A549 (cell line): ENCODE data around the gene FAM107B. TPM values are rescaled to one million over a fixed set of nuclear protein-coding genes. Genes with fewer than 3 reads are reported as not detected.

ENCODE experiments used
- ATAC-seq, 2 experiments: fragments of 200-7000 bp in 1 of 2; fragments of >200 bp in 1 of 2; cut with Nextera tagmentation in 1 of 2; cut with Tn5 transposase in 1 of 2; 3 replicates each; pipeline versions ENCODE4 v1.8.0 to v1.9.1; 2018 to 2020; ENCODE audit warnings: mild to moderate bottlenecking in 1 of 2, moderate library complexity in 1 of 2
- CTCF ChIA-PET: fragments of 300-600 bp; sonication (Branson Sonifier 250); formaldehyde crosslinking; extraction: SDS; loops from one replicate; lab custom pipeline; 2021; ENCODE audit warnings: antibody characterized with exemption, inconsistent platforms; lab: Yijun Ruan, JAX
- POLR2A ChIA-PET: fragments of 350-600 bp; formaldehyde crosslinking; extraction: SDS; loops from one replicate; lab custom pipeline; 2021; ENCODE audit warnings: antibody characterized with exemption, inconsistent platforms; lab: Yijun Ruan, JAX
- DNase-seq, 2 experiments: peaks; one replicate each; pipeline versions ENCODE4 v3.0.0 to v3.0.0-alpha.2; 2011 to 2016; ENCODE audit warnings: low read depth in 1 of 2, low spot score in 1 of 2
- FAIRE-seq: peaks from 2 replicates; lab custom pipeline; 2011; peaks lifted over from hg19 to GRCh38; lab: Jason Lieb, UNC
- H3K27ac ChIP-seq, 2 experiments: fragments of >200 bp; sonication (Bioruptor Twin); formaldehyde crosslinking; 3 replicates each; pipeline ENCODE4 v1.5.1; 2016 to 2017
- H3K4me1 ChIP-seq: fragments of >200 bp; sonication (Bioruptor Twin); formaldehyde crosslinking; 3 replicates; pipeline ENCODE4 v1.6.1; 2016
- H3K4me2 ChIP-seq: fragments of >200 bp; sonication (Bioruptor Twin); formaldehyde crosslinking; 3 replicates; pipeline ENCODE4 v1.6.1; 2016
- H3K4me3 ChIP-seq: fragments of >200 bp; sonication (Bioruptor Twin); formaldehyde crosslinking; 3 replicates; pipeline ENCODE4 v1.5.1; 2016
- H3K9me3 ChIP-seq: fragments of >200 bp; sonication (Bioruptor Twin); formaldehyde crosslinking; 3 replicates; pipeline ENCODE4 v1.6.1; 2016
- CBX2 ChIP-seq: fragments of 200-600 bp; sonication (generic); IDR thresholded peaks from 2 replicates; pipeline ENCODE4 v1.6.1; 2016; ENCODE audit warnings: low read depth, mild to moderate bottlenecking, borderline replicate concordance
- CHD2 ChIP-seq: fragments of 150-350 bp; IDR thresholded peaks from 2 replicates; pipeline ENCODE4 v1.6.1; 2014; ENCODE audit warnings: low read length; ENCODE audit not compliant: partially characterized antibody
- CHD4 ChIP-seq: fragments of 200-600 bp; sonication (generic); IDR thresholded peaks from 2 replicates; pipeline ENCODE4 v1.6.1; 2016; ENCODE audit warnings: antibody characterized with exemption, mild to moderate bottlenecking, borderline replicate concordance
- CTCF ChIP-seq: fragments of >200 bp; sonication (Bioruptor Twin); formaldehyde crosslinking; IDR thresholded peaks from 3 replicates; pipeline ENCODE4 v1.5.1; 2016
- E2F6 ChIP-seq: IDR thresholded peaks from 2 replicates; pipeline ENCODE4 v1.6.1; 2012; ENCODE audit warnings: low read depth, borderline replicate concordance
- ESRRA ChIP-seq: fragments of 150-350 bp; IDR thresholded peaks from 2 replicates; pipeline ENCODE4 v1.6.1; 2014; ENCODE audit warnings: mild to moderate bottlenecking, low read length, borderline replicate concordance
- FOXS1 ChIP-seq: fragments of 250-450 bp; sonication (Bioruptor Pico); IDR thresholded peaks from 2 replicates; pipeline ENCODE4 v1.5.0; 2020; ENCODE audit warnings: mild to moderate bottlenecking, moderate library complexity
- HDAC2 ChIP-seq: fragments of 200-600 bp; sonication (generic); IDR thresholded peaks from 2 replicates; pipeline ENCODE4 v1.6.1; 2016
- HEYL ChIP-seq: fragments of 250-450 bp; sonication (Bioruptor Pico); IDR thresholded peaks from 2 replicates; pipeline ENCODE4 v1.8.0; 2021; ENCODE audit warnings: mild to moderate bottlenecking, moderate library complexity
- HMGXB4 ChIP-seq: fragments of 250-450 bp; sonication (Bioruptor Pico); IDR thresholded peaks from 2 replicates; pipeline ENCODE4 v1.5.0; 2021; ENCODE audit warnings: mild to moderate bottlenecking, moderate library complexity, borderline replicate concordance
- HOXA7 ChIP-seq: fragments of 250-450 bp; sonication (Bioruptor Pico); IDR thresholded peaks from 2 replicates; pipeline ENCODE4 v1.5.0; 2020; ENCODE audit warnings: mild to moderate bottlenecking, moderate library complexity
- JUN ChIP-seq, 2 experiments: fragments of >200 bp; sonication (Bioruptor Twin); formaldehyde crosslinking; IDR thresholded peaks; 2 replicates in 1 of 2; 3 replicates in 1 of 2; pipeline ENCODE4 v1.6.1; 2016 to 2017
- JUNB ChIP-seq: fragments of >200 bp; sonication (Bioruptor Twin); formaldehyde crosslinking; IDR thresholded peaks from 2 replicates; pipeline ENCODE4 v1.6.1; 2016
- MAFK ChIP-seq: fragments of 450-650 bp; IDR thresholded peaks from 2 replicates; pipeline ENCODE4 v1.6.1; 2014; ENCODE audit not compliant: partially characterized antibody
- MAX ChIP-seq: IDR thresholded peaks from 2 replicates; pipeline ENCODE4 v1.6.1; 2012
- NFE2L2 ChIP-seq: fragments of 150-350 bp; conservative IDR thresholded peaks from 2 replicates; pipeline ENCODE4 v1.6.1; 2014; ENCODE audit warnings: low read length
- PHF8 ChIP-seq: fragments of 200-600 bp; sonication (generic); IDR thresholded peaks from 2 replicates; pipeline ENCODE4 v1.6.1; 2016; ENCODE audit warnings: low read depth, mild to moderate bottlenecking, antibody characterized with exemption, moderate library complexity, borderline replicate concordance
- RARB ChIP-seq: fragments of 250-450 bp; sonication (Bioruptor Pico); IDR thresholded peaks from 2 replicates; pipeline ENCODE4 v1.8.0; 2021; ENCODE audit warnings: mild to moderate bottlenecking, moderate library complexity
- RCOR1 ChIP-seq: fragments of 150-350 bp; IDR thresholded peaks from 2 replicates; pipeline ENCODE4 v1.6.1; 2014; ENCODE audit warnings: antibody characterized with exemption, low read length, low read depth
- RNF2 ChIP-seq: fragments of 200-600 bp; sonication (generic); IDR thresholded peaks from 2 replicates; pipeline ENCODE4 v1.6.1; 2016; ENCODE audit warnings: low read depth, mild to moderate bottlenecking, antibody characterized with exemption, moderate library complexity, borderline replicate concordance
- SMC3 ChIP-seq: fragments of >200 bp; sonication (Bioruptor Twin); formaldehyde crosslinking; IDR thresholded peaks from 3 replicates; pipeline ENCODE4 v1.6.1; 2018; ENCODE audit warnings: inconsistent platforms
- SREBF2 ChIP-seq: fragments of 450-650 bp; IDR thresholded peaks from 2 replicates; pipeline ENCODE4 v1.6.1; 2014; ENCODE audit warnings: mild to moderate bottlenecking, moderate library complexity
- TFCP2L1 ChIP-seq: fragments of 250-450 bp; sonication (Bioruptor Pico); IDR thresholded peaks from 2 replicates; pipeline ENCODE4 v1.5.0; 2021; ENCODE audit warnings: mild to moderate bottlenecking
- TP53 ChIP-seq: fragments of 250-450 bp; sonication (Bioruptor Pico); IDR thresholded peaks from 2 replicates; pipeline ENCODE4 v1.5.0; 2021; ENCODE audit warnings: mild to moderate bottlenecking, moderate library complexity
- ZSCAN20 ChIP-seq: fragments of 250-450 bp; sonication (Bioruptor Pico); IDR thresholded peaks from 2 replicates; pipeline ENCODE4 v1.8.0; 2022; ENCODE audit warnings: mild to moderate bottlenecking, moderate library complexity
- WGBS: methylation state at CpG from one replicate; pipeline ENCODE4 v1.1.6; 2017; ENCODE audit errors: missing lambda C conversion rate; 5-methylcytosine and 5-hydroxymethylcytosine counted together
- polyA plus RNA-seq, 4 experiments: library from polyadenylated mRNA; depleted of rRNA in 3 of 4; stranded (reverse); fragments of >200 nt; fragmentation: RNase III in 1 of 4; extraction: RNeasy Plus Mini Kit Qiagen cat#74134 plus additional on column Dnase treatment in 1 of 4; gene quantifications; 2 replicates in 3 of 4; 3 replicates in 1 of 4; pipeline ENCODE4 v1.2.3, GENCODE V29; 2011 to 2017

FAM107B gene
- polyA plus RNA-seq, 2 of the 4 experiments (the other 2 are of a cell fraction): 99.9 to 173 TPM

GRCh38 chr10:14529351-14529750 lies 245.3 kb downstream of the FAM107B start:
- ChIA-PET POLR2A (no interaction called here), CTCF (interaction anchor here (1.2 to 1.4 kb wide), 3 partner anchors 8 to 294 kb away, joined by 4 to 6 read pairs (median 5); no protein-coding TSS in a partner anchor)
- no peaks in the 10 kb centered on the region for H3K9me3 ChIP-seq
- TF ChIP-seq MAFK (no peak), HOXA7 (CRISPR knock-in tag) (no peak)
- TF ChIP-seq, all 56 proteins: peak for 0
- WGBS: 65% methylated on average over 3 of the region's 3 CpGs
- DNase-seq (no peak), FAIRE-seq (no peak), ATAC-seq (no peak)
- Histone ChIP-seq H3K4me1 (peaks cover 91% of the 10 kb centered on the region), H3K27ac (no peak overlapping the region), H3K4me3 (no peak overlapping the region), H3K4me2 (0 out of 3 replicates have a peak overlapping the region, but pooled peaks have one; percentile 1)

- H3K4me1 ChIP-seq: peaks cover 84% of the 10 kb centered on the region
Measured at GRCh38 chr10:14528450-14528849, 246.2 kb downstream of the FAM107B start.

GRCh38 chr10:14527915-14528314 lies 246.8 kb downstream of the FAM107B start:
- Histone ChIP-seq H3K27ac (peak overlapping the region in 1 of 2 experiments; percentile 42; a peak in 3 of 6 replicates), H3K4me3 (no peak overlapping the region), H3K4me1 (peaks cover 79% of the 10 kb centered on the region), H3K4me2 (peak overlapping the region; percentile 17), H3K9me3 (no peaks in the 10 kb centered on the region)
- FAIRE-seq (no peak), DNase-seq (no peak), ATAC-seq (no peak)
- WGBS: 47% methylated on average over 3 of the region's 3 CpGs
- TF ChIP-seq RARB (CRISPR knock-in tag): no peak
- no peak for TF ChIP-seq HMGXB4 (CRISPR knock-in tag)
- TF ChIP-seq JUN (IDR thresholded peaks at IDR 0.05): no peak
- no peak for TF ChIP-seq NFE2L2
- no peak for TF ChIP-seq E2F6
- no peak for TF ChIP-seq CHD2
- TF ChIP-seq RCOR1: no peak
- TF ChIP-seq HEYL: no peak
- TF ChIP-seq HDAC2: no peak
- TF ChIP-seq MAX: no peak
- TF ChIP-seq SREBF2: no peak
- TF ChIP-seq TP53 (CRISPR knock-in tag): no peak
- TF ChIP-seq PHF8: no peak
- no peak for TF ChIP-seq JUNB
- no peak for TF ChIP-seq SMC3
- TF ChIP-seq ZSCAN20 (CRISPR knock-in tag): no peak
- TF ChIP-seq TFCP2L1 (CRISPR knock-in tag): no peak
- POLR2A ChIA-PET: no interaction called here
- CTCF ChIA-PET: interaction anchor here (1.3 kb wide), 1 partner anchor 9 kb away, joined by 4 read pairs; no protein-coding TSS in a partner anchor

More at GRCh38 chr10:14528450-14528849, 246.2 kb downstream of the FAM107B start:
- H3K4me3 ChIP-seq: no peak overlapping the region
- ChIA-PET CTCF (interaction anchor here (1.2 to 1.4 kb wide), 3 partner anchors 9 to 295 kb away, joined by 4 to 6 read pairs (median 5); no protein-coding TSS in a partner anchor), POLR2A (no interaction called here)
- peak overlapping the region; percentile 17 for H3K4me2 ChIP-seq
- TF ChIP-seq FOXS1 (CRISPR knock-in tag) (no peak), CTCF (no peak), CBX2 (no peak), ESRRA (no peak), RNF2 (no peak), JUNB (no peak), JUN (IDR thresholded peaks at IDR 0.05) (no peak), CHD4 (no peak), HMGXB4 (CRISPR knock-in tag) (no peak), SMC3 (no peak)
- DNase-seq (no peak), FAIRE-seq (no peak), ATAC-seq (no peak)
- WGBS: 92% methylated on average over 2 of the region's 2 CpGs
- no peaks in the 10 kb centered on the region for H3K9me3 ChIP-seq
- peak overlapping the region in 1 of 2 experiments; percentile 42; a peak in 3 of 6 replicates for H3K27ac ChIP-seq
